ENCODE data around the gene PRKCA. TPM values are rescaled to one million over a fixed set of nuclear protein-coding genes. Genes with fewer than 3 reads are reported as not detected.

The PRKCA gene
- total and polyA plus RNA-seq, 9 of the 15 experiments (the other 6 are each of a cell fraction or from before 2014, with no cell fraction given): 3.2 to 33.0 (median 17.8) TPM

DNA sequence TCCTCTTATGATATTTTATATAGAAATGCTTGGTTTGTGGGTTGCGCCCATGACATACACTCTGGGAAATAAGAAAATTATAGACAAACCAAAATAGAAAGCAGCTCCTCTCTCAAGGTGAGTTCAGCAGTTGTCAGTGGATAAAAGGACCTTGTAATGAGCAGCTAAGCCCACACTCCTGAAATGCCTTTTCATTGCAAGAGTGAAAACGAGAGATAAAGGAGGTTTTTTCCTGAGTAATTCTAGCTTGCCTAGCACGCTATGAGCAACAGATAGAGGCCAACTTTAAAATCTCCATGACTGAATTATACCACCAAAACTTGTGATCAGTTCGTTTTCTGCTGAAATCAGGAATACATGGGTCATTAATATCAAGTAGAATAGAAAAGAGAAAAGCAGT is 270.7 kb downstream of the PRKCA start:
- CTCF ChIA-PET (ENCODE audit: low intra/inter-chr PET ratio): no interaction called here
- peak; percentile 58 for FAIRE-seq

DNA sequence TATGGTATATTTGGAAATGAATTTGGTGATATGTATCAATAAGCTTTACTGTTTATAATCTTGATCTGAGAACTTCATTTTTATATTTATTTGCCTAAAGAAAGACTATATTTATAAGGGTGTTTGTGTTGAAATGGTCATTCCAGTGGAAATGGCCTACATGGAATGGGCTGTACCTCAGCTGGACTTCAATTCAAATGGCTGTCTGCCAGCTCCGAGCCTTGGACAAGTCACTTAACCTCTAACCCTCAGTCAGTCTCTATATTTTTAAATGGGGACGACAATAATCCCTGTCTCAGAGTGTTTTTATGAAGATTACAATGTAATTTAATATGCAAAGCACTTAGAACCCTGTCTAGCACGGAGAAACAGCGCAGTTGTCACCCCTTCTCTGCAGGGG is 271.7 kb downstream of the PRKCA start:
- Histone ChIP-seq H3K9me1 (ENCODE audit: control insufficient read depth, insufficient read depth, low read length) (no peaks in the 10 kb centered on the region), H3K79me2 (ENCODE audit: control insufficient read depth, insufficient read depth, low read length) (no peaks in the 10 kb centered on the region), H3K9ac (ENCODE audit: insufficient read depth in 1 of 2, low read depth in 2 of 2, low read length in 2 of 2) (no peak overlapping the region), H4K20me1 (replicated peaks; ENCODE audit: control insufficient read depth, insufficient read depth, low read length) (no peaks in the 10 kb centered on the region; the same call in 1 of the 2 replicates), H3K4me3 (no peak overlapping the region), H2AFZ (ENCODE audit: low read depth, low read length) (no peak overlapping the region), H3K36me3 (ENCODE audit: control insufficient read depth, insufficient read depth, low read length) (no peaks in the 10 kb centered on the region), H3K4me1 (replicated peaks in 1 of 2; ENCODE audit: control insufficient read depth in 2 of 2, insufficient read depth in 2 of 2, low read length in 2 of 2) (peaks cover 3% of the 10 kb centered on the region in 2 experiments; a peak in 1 of 5 replicates), H3K9me3 (replicated peaks; ENCODE audit: control insufficient read depth, insufficient read depth, low read depth, low read length) (no peaks in the 10 kb centered on the region), H3K27me3 (ENCODE audit: control insufficient read depth in 2 of 2, insufficient read depth in 2 of 2, low read length in 2 of 2) (no peaks in the 10 kb centered on the region), H3K27ac (ENCODE audit: extremely low read depth, low read depth, low read length) (no peak overlapping the region), H3K4me2 (ENCODE audit: insufficient read depth, low read length) (no peak overlapping the region)
- POLR2A ChIA-PET: no interaction called here
- in situ Hi-C loops (cut with MboI): no loop called here
- no peak for FAIRE-seq
- DNase-seq (ENCODE audit: extremely low read depth in 1 of 4, low spot score in 3 of 4): no peak
- no peak for ATAC-seq
- intact Hi-C loops (cut with micrococcal nuclease): no loop called here
- BruUV-seq (replicated peaks): no TSS peak
- CTCF ChIA-PET (ENCODE audit: low intra/inter-chr PET ratio): no interaction called here
- WGBS (ENCODE audit: insufficient coverage, low coverage, missing lambda C conversion rate): 59% methylated on average over 2 of the region's 4 CpGs
- TF ChIP-seq BCLAF1 (IDR thresholded peaks at IDR 0.05; ENCODE audit: borderline replicate concordance in 1 of 2, control insufficient read depth in 1 of 2, low read depth in 2 of 2, low read length in 1 of 2): no peak

More for the DNA sequence above, 270.7 kb downstream of the PRKCA start:
- in situ Hi-C loops (cut with MboI) (no loop called here), intact Hi-C loops (cut with micrococcal nuclease) (no loop called here)
- BruUV-seq (replicated peaks): no TSS peak
- H3K27me3 ChIP-seq (ENCODE audit: control insufficient read depth in 2 of 2, insufficient read depth in 2 of 2, low read length in 2 of 2): no peaks in the 10 kb centered on the region
- ATAC-seq (no peak), DNase-seq (ENCODE audit: extremely low read depth in 1 of 4, low spot score in 3 of 4) (peak in 1 of 4 experiments; percentile 19)
- H3K9me1 ChIP-seq (ENCODE audit: control insufficient read depth, insufficient read depth, low read length): no peaks in the 10 kb centered on the region
- H3K27ac ChIP-seq (ENCODE audit: extremely low read depth, low read depth, low read length): no peak overlapping the region
- no peak overlapping the region for H3K4me3 ChIP-seq
- H3K36me3 ChIP-seq (ENCODE audit: control insufficient read depth, insufficient read depth, low read length): no peaks in the 10 kb centered on the region
- no peaks in the 10 kb centered on the region; the same call in 1 of the 2 replicates for H3K9me3 ChIP-seq (replicated peaks; ENCODE audit: control insufficient read depth, insufficient read depth, low read depth, low read length)
- no peak for TF ChIP-seq ZNF766 (CRISPR knock-in tag; conservative IDR thresholded peaks at IDR 0.05)
- TF ChIP-seq TCF3 (CRISPR knock-in tag; IDR thresholded peaks at IDR 0.05): peak; percentile 32; the same call in 1 of the 2 replicates
- H3K9ac ChIP-seq (ENCODE audit: insufficient read depth in 1 of 2, low read depth in 2 of 2, low read length in 2 of 2): no peak overlapping the region
- POLR2A ChIA-PET: interaction anchor here (0.6 kb wide), 1 partner anchor 12 kb away, joined by 3 read pairs; no protein-coding TSS in a partner anchor
- H3K4me2 ChIP-seq (ENCODE audit: insufficient read depth, low read length): no peak overlapping the region
- H3K79me2 ChIP-seq (ENCODE audit: control insufficient read depth, insufficient read depth, low read length): no peaks in the 10 kb centered on the region
- H2AFZ ChIP-seq (ENCODE audit: low read depth, low read length): no peak overlapping the region
- H3K4me1 ChIP-seq (replicated peaks in 1 of 2; ENCODE audit: control insufficient read depth in 2 of 2, insufficient read depth in 2 of 2, low read length in 2 of 2): peaks cover 0 to 3% of the 10 kb centered on the region in 2 experiments; a peak in 1 of 5 replicates
- 34% methylated on average over 4 of the region's 4 CpGs for WGBS (ENCODE audit: insufficient coverage, low coverage, missing lambda C conversion rate)
- H4K20me1 ChIP-seq (replicated peaks; ENCODE audit: control insufficient read depth, insufficient read depth, low read length): no peaks in the 10 kb centered on the region; the same call in 1 of the 2 replicates

Measured in K562 (cell line).